DOHH2 (cell line): Measurements from ENCODE around the gene PEAK3.
A peak's percentile ranks its signal among the peaks of the same experiment; 100 is the strongest.

Experiments used
- H3F3A ChIP-seq: fragments of 200-600 bp; sonication (generic), shearing (Covaris generic); 2 replicates; pipeline ENCODE4 v1.6.0; 2016; ENCODE audit warnings: antibody characterized with exemption, mild to moderate bottlenecking; ENCODE audit not compliant: control insufficient read depth, insufficient read depth
- H3K27ac ChIP-seq: fragments of 200-600 bp; sonication (generic); 2 replicates; pipeline ENCODE4 v1.5.1; 2014; ENCODE audit warnings: low read depth, mild to moderate bottlenecking, low read length, moderate library complexity
- H3K27me3 ChIP-seq: fragments of 200-600 bp; sonication (generic); 2 replicates; pipeline ENCODE4 v1.6.1; 2014; ENCODE audit warnings: mild to moderate bottlenecking, low read length, mixed read lengths; ENCODE audit not compliant: control insufficient read depth
- H3K36me3 ChIP-seq: fragments of 200-600 bp; sonication (generic); 2 replicates; pipeline ENCODE4 v1.6.1; 2014; ENCODE audit warnings: mild to moderate bottlenecking, low read length, moderate library complexity, mixed read lengths; ENCODE audit not compliant: control insufficient read depth
- H3K4me1 ChIP-seq: fragments of 200-600 bp; sonication (generic); 2 replicates; pipeline ENCODE4 v1.6.1; 2014; ENCODE audit warnings: mild to moderate bottlenecking, low read length, mixed read lengths; ENCODE audit not compliant: control insufficient read depth
- H3K4me2 ChIP-seq: fragments of 200-600 bp; sonication (generic); 2 replicates; pipeline ENCODE4 v1.6.0; 2014; ENCODE audit warnings: mild to moderate bottlenecking, low read length, moderate library complexity
- H3K4me3 ChIP-seq: fragments of 200-600 bp; sonication (generic); 2 replicates; pipeline ENCODE4 v1.5.1; 2014; ENCODE audit warnings: mild to moderate bottlenecking, low read length, mixed read lengths
- H3K79me2 ChIP-seq: fragments of 200-600 bp; sonication (generic); 2 replicates; pipeline ENCODE4 v1.6.1; 2014; ENCODE audit warnings: mild to moderate bottlenecking, low read length, mixed read lengths; ENCODE audit not compliant: control insufficient read depth
- H3K9me2 ChIP-seq: fragments of 200-600 bp; sonication (generic); replicated peaks from 2 replicates; pipeline ENCODE4 v1.6.1; 2014; ENCODE audit warnings: mild to moderate bottlenecking, low read length, mixed read lengths; ENCODE audit not compliant: control insufficient read depth
- H3K9me3 ChIP-seq: fragments of 200-600 bp; sonication (generic); 2 replicates; pipeline ENCODE4 v1.6.1; 2014; ENCODE audit warnings: antibody characterized with exemption, low read length, mixed read lengths; ENCODE audit not compliant: control insufficient read depth, insufficient read depth
- H4K20me1 ChIP-seq: fragments of 200-600 bp; sonication (generic); 2 replicates; pipeline ENCODE4 v1.6.0; 2014; ENCODE audit warnings: low read depth, mild to moderate bottlenecking, antibody characterized with exemption, low read length, moderate library complexity; ENCODE audit not compliant: control insufficient read depth, insufficient read depth
- EZH2phosphoT487 ChIP-seq: fragments of 200-600 bp; sonication (generic); IDR thresholded peaks from 2 replicates; pipeline ENCODE4 v1.6.1; 2017; ENCODE audit warnings: borderline replicate concordance, mild to moderate bottlenecking, antibody characterized with exemption, low read length, moderate library complexity, mixed read lengths
- TF ChIP-seq, protein P1 (sequence below): fragments of 200-600 bp; sonication (generic); IDR thresholded peaks from one replicate; pipeline ENCODE4 v1.5.1; 2014; ENCODE audit warnings: antibody characterized with exemption, mild to moderate bottlenecking, low read depth, low read length; ENCODE audit not compliant: poor library complexity, severe bottlenecking

Gene PEAK3

DNA sequence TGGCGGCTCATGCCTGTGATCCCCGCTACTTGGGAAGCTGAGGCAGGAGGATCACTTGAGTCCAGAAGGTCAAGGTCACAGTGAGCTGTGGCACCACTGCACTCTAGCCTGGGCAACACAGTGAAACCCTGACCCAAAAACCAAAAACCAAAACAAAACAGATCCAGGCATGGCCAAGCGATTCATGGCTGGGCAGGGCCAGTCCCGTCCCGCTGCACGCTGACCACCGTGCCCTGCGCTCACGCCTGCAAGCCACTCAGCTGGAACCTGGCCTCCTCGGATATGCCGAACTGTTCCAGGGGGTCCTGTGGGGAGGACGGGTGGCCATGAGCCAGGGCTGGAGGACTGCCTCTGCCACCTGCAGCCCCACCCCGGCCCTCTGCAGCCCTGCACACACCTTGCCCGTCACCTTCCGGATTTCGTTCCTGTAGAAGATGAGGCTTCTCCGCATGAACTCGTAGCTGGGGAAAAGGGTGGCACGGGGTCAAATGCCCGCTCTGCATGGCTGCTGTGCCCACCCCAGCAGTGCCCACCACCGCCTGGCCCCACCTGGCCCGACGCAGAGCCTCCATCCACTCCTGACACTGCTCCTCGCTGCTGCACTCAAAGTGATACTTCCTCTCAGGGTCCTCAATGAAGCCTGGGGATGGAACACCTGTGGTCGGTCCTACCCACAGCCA lies 48.2 kb downstream of the PEAK3 start:
- Histone ChIP-seq H3K27me3 (no peaks in the 10 kb centered on the region), H3K36me3 (peaks cover 89% of the 10 kb centered on the region), H3K27ac (no peak overlapping the region), H3K9me3 (no peaks in the 10 kb centered on the region), H3K4me2 (peak overlapping the region; percentile 88), H3K4me3 (peak overlapping the region; percentile 97), H3K79me2 (peaks cover 86% of the 10 kb centered on the region), H3K4me1 (peaks cover 48% of the 10 kb centered on the region), H3F3A (peaks cover 17% of the 10 kb centered on the region), H4K20me1 (peaks cover 14% of the 10 kb centered on the region), H3K9me2 (no peaks in the 10 kb centered on the region)
- TF ChIP-seq, protein P1, sequence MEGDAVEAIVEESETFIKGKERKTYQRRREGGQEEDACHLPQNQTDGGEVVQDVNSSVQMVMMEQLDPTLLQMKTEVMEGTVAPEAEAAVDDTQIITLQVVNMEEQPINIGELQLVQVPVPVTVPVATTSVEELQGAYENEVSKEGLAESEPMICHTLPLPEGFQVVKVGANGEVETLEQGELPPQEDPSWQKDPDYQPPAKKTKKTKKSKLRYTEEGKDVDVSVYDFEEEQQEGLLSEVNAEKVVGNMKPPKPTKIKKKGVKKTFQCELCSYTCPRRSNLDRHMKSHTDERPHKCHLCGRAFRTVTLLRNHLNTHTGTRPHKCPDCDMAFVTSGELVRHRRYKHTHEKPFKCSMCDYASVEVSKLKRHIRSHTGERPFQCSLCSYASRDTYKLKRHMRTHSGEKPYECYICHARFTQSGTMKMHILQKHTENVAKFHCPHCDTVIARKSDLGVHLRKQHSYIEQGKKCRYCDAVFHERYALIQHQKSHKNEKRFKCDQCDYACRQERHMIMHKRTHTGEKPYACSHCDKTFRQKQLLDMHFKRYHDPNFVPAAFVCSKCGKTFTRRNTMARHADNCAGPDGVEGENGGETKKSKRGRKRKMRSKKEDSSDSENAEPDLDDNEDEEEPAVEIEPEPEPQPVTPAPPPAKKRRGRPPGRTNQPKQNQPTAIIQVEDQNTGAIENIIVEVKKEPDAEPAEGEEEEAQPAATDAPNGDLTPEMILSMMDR = no peak
- TF ChIP-seq EZH2phosphoT487 = no peak

DNA sequence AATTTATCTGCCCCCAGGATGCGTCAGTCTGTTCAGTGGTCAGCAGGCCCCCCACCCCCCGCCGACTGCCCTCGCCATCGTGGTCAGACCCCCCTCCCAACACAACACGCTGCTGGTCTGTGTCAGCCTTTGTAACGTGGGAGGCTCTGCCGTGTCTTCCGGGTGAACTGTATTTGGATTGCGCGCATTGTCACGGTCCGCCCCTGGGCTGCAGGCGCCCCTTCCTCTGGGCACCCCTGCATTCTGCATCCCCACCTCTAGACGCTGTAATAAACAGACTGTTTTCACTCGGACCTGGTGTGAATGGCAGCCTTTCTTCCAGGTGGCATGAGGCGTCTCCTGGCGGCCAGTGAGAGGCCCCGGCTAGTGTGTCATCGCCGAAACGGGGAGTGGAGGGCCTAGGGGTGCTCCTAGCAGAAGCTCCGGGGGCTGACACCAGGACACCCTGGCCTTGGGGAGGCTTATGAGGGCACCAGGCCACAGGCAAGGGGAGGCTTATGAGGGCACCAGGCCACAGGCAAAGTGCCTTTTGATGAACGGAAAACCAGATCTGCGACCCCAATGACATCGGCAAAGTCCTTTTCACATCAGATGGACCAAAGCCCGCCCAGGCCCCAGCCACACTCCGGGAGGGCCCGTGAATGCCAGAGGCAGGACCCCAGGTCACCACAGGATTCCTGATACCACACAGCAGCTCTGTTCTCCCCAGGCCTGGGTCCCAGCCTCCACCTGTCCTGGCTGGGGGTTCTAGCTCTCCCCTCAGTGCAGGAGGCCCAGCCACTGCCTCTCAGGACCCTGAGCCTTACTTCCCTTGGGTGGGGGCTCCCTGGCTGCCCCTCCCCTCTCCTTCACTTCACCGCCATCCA lies 49.5 kb downstream of the PEAK3 start:
- H3F3A ChIP-seq = peaks cover 24% of the 10 kb centered on the region
- no peak overlapping the region for H3K4me2 ChIP-seq
- peaks cover 2% of the 10 kb centered on the region; the same call in 1 of the 2 replicates for H4K20me1 ChIP-seq
- no peaks in the 10 kb centered on the region for H3K9me2 ChIP-seq
- H3K27ac ChIP-seq = no peak overlapping the region
- no peak overlapping the region for H3K4me3 ChIP-seq
- no peaks in the 10 kb centered on the region for H3K27me3 ChIP-seq
- peaks cover 86% of the 10 kb centered on the region for H3K36me3 ChIP-seq
- no peak for TF ChIP-seq EZH2phosphoT487
- TF ChIP-seq, protein P1 = no peak
- peaks cover 48% of the 10 kb centered on the region for H3K4me1 ChIP-seq
- H3K9me3 ChIP-seq = no peaks in the 10 kb centered on the region
- H3K79me2 ChIP-seq = peaks cover 80% of the 10 kb centered on the region

DNA sequence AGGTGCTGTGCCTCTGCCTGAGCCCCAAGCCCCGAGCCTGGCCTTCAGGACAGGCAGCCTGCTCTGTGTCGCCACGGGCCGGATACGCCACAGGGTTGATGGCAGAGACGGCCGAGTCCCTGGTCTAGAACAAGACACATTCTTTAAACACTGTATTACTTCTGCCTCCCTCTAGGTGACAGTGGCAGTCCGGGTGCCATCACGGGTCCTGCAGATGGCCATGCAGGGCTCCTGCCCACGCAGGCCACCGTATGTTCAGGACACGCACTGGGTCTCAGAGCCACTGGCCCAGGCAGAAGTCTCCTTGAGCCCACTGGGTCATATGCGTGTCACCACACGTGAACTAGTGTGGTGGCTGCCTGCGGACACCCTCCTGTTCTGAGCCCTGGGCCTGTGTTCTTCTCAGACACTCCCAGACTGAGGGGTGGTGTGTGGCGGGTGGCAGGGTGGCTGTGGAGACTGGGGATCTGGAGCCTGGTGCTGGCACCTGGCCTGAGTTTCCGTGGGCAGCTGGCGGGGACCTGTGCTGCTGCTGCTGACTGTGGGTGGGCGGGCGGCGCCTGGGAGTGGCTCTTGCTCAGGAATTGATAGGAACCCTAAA lies 50.3 kb downstream of the PEAK3 start:
- peaks cover 54% of the 10 kb centered on the region for H3K4me1 ChIP-seq
- no peaks in the 10 kb centered on the region for H3K9me2 ChIP-seq
- peaks cover 72% of the 10 kb centered on the region for H3K79me2 ChIP-seq
- 0 out of 2 replicates have a peak, but pooled peaks cover 3% of the 10 kb centered on the region for H4K20me1 ChIP-seq
- H3F3A ChIP-seq = peaks cover 28% of the 10 kb centered on the region
- no peaks in the 10 kb centered on the region for H3K27me3 ChIP-seq
- H3K4me2 ChIP-seq = no peak overlapping the region
- H3K4me3 ChIP-seq = no peak overlapping the region
- H3K27ac ChIP-seq = no peak overlapping the region
- H3K9me3 ChIP-seq = no peaks in the 10 kb centered on the region
- TF ChIP-seq, protein P1 = peak; percentile 50
- TF ChIP-seq EZH2phosphoT487 = no peak
- peaks cover 84% of the 10 kb centered on the region for H3K36me3 ChIP-seq
